WTC11 (cell line): ENCODE results near the gene BBOX1.

Source experiments
- CREB1 ChIP-seq: sonication (generic); formaldehyde crosslinking; IDR thresholded peaks from 2 replicates; pipeline ENCODE4 v1.8.0; 2023; ENCODE audit warnings: mild to moderate bottlenecking, missing genetic modification reagents
- ETV6 ChIP-seq: sonication (generic); formaldehyde crosslinking; IDR thresholded peaks from 2 replicates; pipeline ENCODE4 v1.8.1; 2022; ENCODE audit warnings: mild to moderate bottlenecking, missing genetic modification reagents
- FOXP1 ChIP-seq: sonication (generic); formaldehyde crosslinking; IDR thresholded peaks from 2 replicates; pipeline ENCODE4 v1.8.0; 2022; ENCODE audit warnings: missing genetic modification reagents, mild to moderate bottlenecking, moderate library complexity, borderline replicate concordance
- GABPB1 ChIP-seq: sonication (generic); formaldehyde crosslinking; IDR thresholded peaks from 2 replicates; pipeline ENCODE4 v1.8.1; 2023; ENCODE audit warnings: mild to moderate bottlenecking, missing genetic modification reagents
- KAT7 ChIP-seq: sonication (generic); formaldehyde crosslinking; IDR thresholded peaks from 2 replicates; pipeline ENCODE4 v1.8.1; 2023; ENCODE audit warnings: missing genetic modification reagents, mild to moderate bottlenecking, borderline replicate concordance
- TP53 ChIP-seq: sonication (generic); formaldehyde crosslinking; IDR thresholded peaks from 2 replicates; pipeline ENCODE4 v1.8.1; 2023; ENCODE audit warnings: mild to moderate bottlenecking, missing genetic modification reagents
- ZNF121 ChIP-seq: sonication (generic); formaldehyde crosslinking; IDR thresholded peaks from 2 replicates; pipeline ENCODE4 v1.8.0; 2023; ENCODE audit warnings: missing genetic modification reagents
- ZNF416 ChIP-seq: fragments of 250-450 bp; sonication (Bioruptor Pico); IDR thresholded peaks from 2 replicates; pipeline ENCODE4 v1.9.0; 2021; ENCODE audit warnings: mild to moderate bottlenecking, inconsistent platforms
- TF ChIP-seq, protein P1 (sequence below): fragments of 200-600 bp; IDR thresholded peaks from 2 replicates; pipeline ENCODE4 v1.8.0; 2022; ENCODE audit warnings: antibody characterized with exemption
- TF ChIP-seq, protein P2 (sequence below): sonication (generic); formaldehyde crosslinking; IDR thresholded peaks from 2 replicates; pipeline ENCODE4 v1.8.1; 2023; ENCODE audit warnings: mild to moderate bottlenecking, missing genetic modification reagents
- TF ChIP-seq, protein P3 (sequence below): sonication (generic); formaldehyde crosslinking; IDR thresholded peaks from 2 replicates; pipeline ENCODE4 v1.8.1; 2023; ENCODE audit warnings: mild to moderate bottlenecking, missing genetic modification reagents, moderate library complexity
- TF ChIP-seq, protein P4 (sequence below): sonication (generic); formaldehyde crosslinking; IDR thresholded peaks from 2 replicates; pipeline ENCODE4 v1.8.1; 2023; ENCODE audit warnings: mild to moderate bottlenecking, moderate library complexity, missing genetic modification reagents
- TF ChIP-seq, protein P5 (sequence below): sonication (generic); formaldehyde crosslinking; IDR thresholded peaks from 2 replicates; pipeline ENCODE4 v1.8.1; 2022; ENCODE audit warnings: low read depth, mild to moderate bottlenecking, moderate library complexity, missing genetic modification reagents, borderline replicate concordance

DNA sequence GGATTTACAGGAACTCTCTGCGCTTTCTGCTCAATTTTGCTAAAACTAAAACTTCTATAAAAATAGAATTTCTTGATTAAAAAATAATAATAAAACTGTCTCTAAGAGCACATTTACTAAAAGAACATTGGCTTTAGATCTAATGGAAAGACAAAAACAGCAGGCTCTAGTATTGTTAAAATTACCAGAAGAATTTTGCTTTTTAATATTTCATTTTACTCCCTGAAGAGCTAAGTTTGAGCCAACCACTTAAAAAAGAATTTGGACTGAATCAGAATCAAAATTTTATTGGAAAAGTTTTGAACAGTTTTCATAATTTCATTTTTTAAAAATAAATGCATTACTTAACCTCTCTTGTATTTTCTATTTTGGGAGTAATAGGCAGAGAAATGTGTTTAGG lies 107.3 kb downstream of the BBOX1 start:
- no peak for TF ChIP-seq FOXP1 (CRISPR knock-in tag)
- TF ChIP-seq, protein P1, sequence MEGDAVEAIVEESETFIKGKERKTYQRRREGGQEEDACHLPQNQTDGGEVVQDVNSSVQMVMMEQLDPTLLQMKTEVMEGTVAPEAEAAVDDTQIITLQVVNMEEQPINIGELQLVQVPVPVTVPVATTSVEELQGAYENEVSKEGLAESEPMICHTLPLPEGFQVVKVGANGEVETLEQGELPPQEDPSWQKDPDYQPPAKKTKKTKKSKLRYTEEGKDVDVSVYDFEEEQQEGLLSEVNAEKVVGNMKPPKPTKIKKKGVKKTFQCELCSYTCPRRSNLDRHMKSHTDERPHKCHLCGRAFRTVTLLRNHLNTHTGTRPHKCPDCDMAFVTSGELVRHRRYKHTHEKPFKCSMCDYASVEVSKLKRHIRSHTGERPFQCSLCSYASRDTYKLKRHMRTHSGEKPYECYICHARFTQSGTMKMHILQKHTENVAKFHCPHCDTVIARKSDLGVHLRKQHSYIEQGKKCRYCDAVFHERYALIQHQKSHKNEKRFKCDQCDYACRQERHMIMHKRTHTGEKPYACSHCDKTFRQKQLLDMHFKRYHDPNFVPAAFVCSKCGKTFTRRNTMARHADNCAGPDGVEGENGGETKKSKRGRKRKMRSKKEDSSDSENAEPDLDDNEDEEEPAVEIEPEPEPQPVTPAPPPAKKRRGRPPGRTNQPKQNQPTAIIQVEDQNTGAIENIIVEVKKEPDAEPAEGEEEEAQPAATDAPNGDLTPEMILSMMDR: no peak
- TF ChIP-seq, protein P2, sequence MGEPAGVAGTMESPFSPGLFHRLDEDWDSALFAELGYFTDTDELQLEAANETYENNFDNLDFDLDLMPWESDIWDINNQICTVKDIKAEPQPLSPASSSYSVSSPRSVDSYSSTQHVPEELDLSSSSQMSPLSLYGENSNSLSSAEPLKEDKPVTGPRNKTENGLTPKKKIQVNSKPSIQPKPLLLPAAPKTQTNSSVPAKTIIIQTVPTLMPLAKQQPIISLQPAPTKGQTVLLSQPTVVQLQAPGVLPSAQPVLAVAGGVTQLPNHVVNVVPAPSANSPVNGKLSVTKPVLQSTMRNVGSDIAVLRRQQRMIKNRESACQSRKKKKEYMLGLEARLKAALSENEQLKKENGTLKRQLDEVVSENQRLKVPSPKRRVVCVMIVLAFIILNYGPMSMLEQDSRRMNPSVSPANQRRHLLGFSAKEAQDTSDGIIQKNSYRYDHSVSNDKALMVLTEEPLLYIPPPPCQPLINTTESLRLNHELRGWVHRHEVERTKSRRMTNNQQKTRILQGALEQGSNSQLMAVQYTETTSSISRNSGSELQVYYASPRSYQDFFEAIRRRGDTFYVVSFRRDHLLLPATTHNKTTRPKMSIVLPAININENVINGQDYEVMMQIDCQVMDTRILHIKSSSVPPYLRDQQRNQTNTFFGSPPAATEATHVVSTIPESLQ: no peak
- TF ChIP-seq GABPB1 (CRISPR knock-in tag): no peak
- TF ChIP-seq CREB1 (CRISPR knock-in tag): no peak
- TF ChIP-seq, protein P3, sequence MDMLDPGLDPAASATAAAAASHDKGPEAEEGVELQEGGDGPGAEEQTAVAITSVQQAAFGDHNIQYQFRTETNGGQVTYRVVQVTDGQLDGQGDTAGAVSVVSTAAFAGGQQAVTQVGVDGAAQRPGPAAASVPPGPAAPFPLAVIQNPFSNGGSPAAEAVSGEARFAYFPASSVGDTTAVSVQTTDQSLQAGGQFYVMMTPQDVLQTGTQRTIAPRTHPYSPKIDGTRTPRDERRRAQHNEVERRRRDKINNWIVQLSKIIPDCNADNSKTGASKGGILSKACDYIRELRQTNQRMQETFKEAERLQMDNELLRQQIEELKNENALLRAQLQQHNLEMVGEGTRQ (CRISPR knock-in tag): no peak
- TF ChIP-seq TP53 (CRISPR knock-in tag): no peak
- no peak for TF ChIP-seq ETV6 (CRISPR knock-in tag)
- no peak for TF ChIP-seq KAT7 (CRISPR knock-in tag)
- no peak for TF ChIP-seq ZNF416 (CRISPR knock-in tag)
- TF ChIP-seq, protein P4, sequence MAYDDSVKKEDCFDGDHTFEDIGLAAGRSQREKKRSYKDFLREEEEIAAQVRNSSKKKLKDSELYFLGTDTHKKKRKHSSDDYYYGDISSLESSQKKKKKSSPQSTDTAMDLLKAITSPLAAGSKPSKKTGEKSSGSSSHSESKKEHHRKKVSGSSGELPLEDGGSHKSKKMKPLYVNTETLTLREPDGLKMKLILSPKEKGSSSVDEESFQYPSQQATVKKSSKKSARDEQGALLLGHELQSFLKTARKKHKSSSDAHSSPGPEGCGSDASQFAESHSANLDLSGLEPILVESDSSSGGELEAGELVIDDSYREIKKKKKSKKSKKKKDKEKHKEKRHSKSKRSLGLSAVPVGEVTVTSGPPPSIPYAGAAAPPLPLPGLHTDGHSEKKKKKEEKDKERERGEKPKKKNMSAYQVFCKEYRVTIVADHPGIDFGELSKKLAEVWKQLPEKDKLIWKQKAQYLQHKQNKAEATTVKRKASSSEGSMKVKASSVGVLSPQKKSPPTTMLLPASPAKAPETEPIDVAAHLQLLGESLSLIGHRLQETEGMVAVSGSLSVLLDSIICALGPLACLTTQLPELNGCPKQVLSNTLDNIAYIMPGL (CRISPR knock-in tag): no peak
- TF ChIP-seq, protein P5, sequence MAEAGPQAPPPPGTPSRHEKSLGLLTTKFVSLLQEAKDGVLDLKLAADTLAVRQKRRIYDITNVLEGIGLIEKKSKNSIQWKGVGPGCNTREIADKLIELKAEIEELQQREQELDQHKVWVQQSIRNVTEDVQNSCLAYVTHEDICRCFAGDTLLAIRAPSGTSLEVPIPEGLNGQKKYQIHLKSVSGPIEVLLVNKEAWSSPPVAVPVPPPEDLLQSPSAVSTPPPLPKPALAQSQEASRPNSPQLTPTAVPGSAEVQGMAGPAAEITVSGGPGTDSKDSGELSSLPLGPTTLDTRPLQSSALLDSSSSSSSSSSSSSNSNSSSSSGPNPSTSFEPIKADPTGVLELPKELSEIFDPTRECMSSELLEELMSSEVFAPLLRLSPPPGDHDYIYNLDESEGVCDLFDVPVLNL (CRISPR knock-in tag): no peak
- no peak for TF ChIP-seq ZNF121 (CRISPR knock-in tag)
